ENCODE results near the gene ALDH5A1.
A peak's percentile ranks its signal among the peaks of the same experiment; 100 is the strongest.

Gene ALDH5A1

GRCh38 chr6:24494821-24495795 is at the start of gene ALDH5A1:
Gene ALDH5A1, plus strand, starts transcription at chr6:24494969. Its CDS starts 28 bp downstream, at chr6:24494997.
- TF ChIP-seq ZNF70 (CRISPR knock-in tag; IDR thresholded peaks at IDR 0.05): no peak
- TF ChIP-seq SNAI2 (CRISPR knock-in tag; IDR thresholded peaks at IDR 0.05): no peak
- no peak for TF ChIP-seq ISL1 (CRISPR knock-in tag; IDR thresholded peaks at IDR 0.05)
- TF ChIP-seq, protein P1, sequence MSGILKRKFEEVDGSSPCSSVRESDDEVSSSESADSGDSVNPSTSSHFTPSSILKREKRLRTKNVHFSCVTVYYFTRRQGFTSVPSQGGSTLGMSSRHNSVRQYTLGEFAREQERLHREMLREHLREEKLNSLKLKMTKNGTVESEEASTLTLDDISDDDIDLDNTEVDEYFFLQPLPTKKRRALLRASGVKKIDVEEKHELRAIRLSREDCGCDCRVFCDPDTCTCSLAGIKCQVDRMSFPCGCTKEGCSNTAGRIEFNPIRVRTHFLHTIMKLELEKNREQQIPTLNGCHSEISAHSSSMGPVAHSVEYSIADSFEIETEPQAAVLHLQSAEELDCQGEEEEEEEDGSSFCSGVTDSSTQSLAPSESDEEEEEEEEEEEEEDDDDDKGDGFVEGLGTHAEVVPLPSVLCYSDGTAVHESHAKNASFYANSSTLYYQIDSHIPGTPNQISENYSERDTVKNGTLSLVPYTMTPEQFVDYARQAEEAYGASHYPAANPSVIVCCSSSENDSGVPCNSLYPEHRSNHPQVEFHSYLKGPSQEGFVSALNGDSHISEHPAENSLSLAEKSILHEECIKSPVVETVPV (CRISPR knock-in tag; IDR thresholded peaks at IDR 0.05): no peak
- no peak for TF ChIP-seq ZFP3 (CRISPR knock-in tag; IDR thresholded peaks at IDR 0.05)
- no peak for TF ChIP-seq ZFP30 (CRISPR knock-in tag; IDR thresholded peaks at IDR 0.05)
- no peak for TF ChIP-seq TOX (CRISPR knock-in tag; IDR thresholded peaks at IDR 0.05; ENCODE audit: borderline replicate concordance)
- no peak for TF ChIP-seq TCF4 (CRISPR knock-in tag; IDR thresholded peaks at IDR 0.05; ENCODE audit: borderline replicate concordance)
- TF ChIP-seq ARNTL (CRISPR knock-in tag; IDR thresholded peaks at IDR 0.05; ENCODE audit: borderline replicate concordance, low read depth): no peak
- no peak for TF ChIP-seq RARB (CRISPR knock-in tag; IDR thresholded peaks at IDR 0.05)
- TF ChIP-seq ESRRG (CRISPR knock-in tag; IDR thresholded peaks at IDR 0.05): no peak
- ATAC-seq: peak; percentile 89

GRCh38 chr6:24445704-24446103 is 49.1 kb upstream of the ALDH5A1 start:
- no peak for TF ChIP-seq ZFP30 (CRISPR knock-in tag; IDR thresholded peaks at IDR 0.05)
- TF ChIP-seq, protein P1 (CRISPR knock-in tag; IDR thresholded peaks at IDR 0.05): no peak
- no peak for TF ChIP-seq SNAI2 (CRISPR knock-in tag; IDR thresholded peaks at IDR 0.05)
- TF ChIP-seq, protein P2, sequence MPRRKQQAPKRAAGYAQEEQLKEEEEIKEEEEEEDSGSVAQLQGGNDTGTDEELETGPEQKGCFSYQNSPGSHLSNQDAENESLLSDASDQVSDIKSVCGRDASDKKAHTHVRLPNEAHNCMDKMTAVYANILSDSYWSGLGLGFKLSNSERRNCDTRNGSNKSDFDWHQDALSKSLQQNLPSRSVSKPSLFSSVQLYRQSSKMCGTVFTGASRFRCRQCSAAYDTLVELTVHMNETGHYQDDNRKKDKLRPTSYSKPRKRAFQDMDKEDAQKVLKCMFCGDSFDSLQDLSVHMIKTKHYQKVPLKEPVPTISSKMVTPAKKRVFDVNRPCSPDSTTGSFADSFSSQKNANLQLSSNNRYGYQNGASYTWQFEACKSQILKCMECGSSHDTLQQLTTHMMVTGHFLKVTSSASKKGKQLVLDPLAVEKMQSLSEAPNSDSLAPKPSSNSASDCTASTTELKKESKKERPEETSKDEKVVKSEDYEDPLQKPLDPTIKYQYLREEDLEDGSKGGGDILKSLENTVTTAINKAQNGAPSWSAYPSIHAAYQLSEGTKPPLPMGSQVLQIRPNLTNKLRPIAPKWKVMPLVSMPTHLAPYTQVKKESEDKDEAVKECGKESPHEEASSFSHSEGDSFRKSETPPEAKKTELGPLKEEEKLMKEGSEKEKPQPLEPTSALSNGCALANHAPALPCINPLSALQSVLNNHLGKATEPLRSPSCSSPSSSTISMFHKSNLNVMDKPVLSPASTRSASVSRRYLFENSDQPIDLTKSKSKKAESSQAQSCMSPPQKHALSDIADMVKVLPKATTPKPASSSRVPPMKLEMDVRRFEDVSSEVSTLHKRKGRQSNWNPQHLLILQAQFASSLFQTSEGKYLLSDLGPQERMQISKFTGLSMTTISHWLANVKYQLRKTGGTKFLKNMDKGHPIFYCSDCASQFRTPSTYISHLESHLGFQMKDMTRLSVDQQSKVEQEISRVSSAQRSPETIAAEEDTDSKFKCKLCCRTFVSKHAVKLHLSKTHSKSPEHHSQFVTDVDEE (CRISPR knock-in tag; IDR thresholded peaks at IDR 0.05): no peak
- no peak for TF ChIP-seq BACH2 (CRISPR knock-in tag; IDR thresholded peaks at IDR 0.05; ENCODE audit: borderline replicate concordance)
- no peak for TF ChIP-seq TOX (CRISPR knock-in tag; IDR thresholded peaks at IDR 0.05; ENCODE audit: borderline replicate concordance)
- no peak for TF ChIP-seq ZNF8 (CRISPR knock-in tag; IDR thresholded peaks at IDR 0.05)
- no peak for TF ChIP-seq OSR1 (CRISPR knock-in tag; IDR thresholded peaks at IDR 0.05)
- no peak for TF ChIP-seq TCF4 (CRISPR knock-in tag; IDR thresholded peaks at IDR 0.05; ENCODE audit: borderline replicate concordance)
- ATAC-seq: no peak

- ATAC-seq: no peak
- no peak for TF ChIP-seq ZFP30 (CRISPR knock-in tag; IDR thresholded peaks at IDR 0.05)
- no peak for TF ChIP-seq SNAI2 (CRISPR knock-in tag; IDR thresholded peaks at IDR 0.05)
- TF ChIP-seq ZNF70 (CRISPR knock-in tag; IDR thresholded peaks at IDR 0.05): no peak
- no peak for TF ChIP-seq BACH2 (CRISPR knock-in tag; IDR thresholded peaks at IDR 0.05; ENCODE audit: borderline replicate concordance)
- TF ChIP-seq OSR1 (CRISPR knock-in tag; IDR thresholded peaks at IDR 0.05): no peak
- no peak for TF ChIP-seq RARB (CRISPR knock-in tag; IDR thresholded peaks at IDR 0.05)
- TF ChIP-seq GLIS3 (CRISPR knock-in tag; IDR thresholded peaks at IDR 0.05): no peak
- no peak for TF ChIP-seq TCF4 (CRISPR knock-in tag; IDR thresholded peaks at IDR 0.05; ENCODE audit: borderline replicate concordance)
- TF ChIP-seq, protein P2 (CRISPR knock-in tag; IDR thresholded peaks at IDR 0.05): no peak
Observed at GRCh38 chr6:24446670-24447069, 48.1 kb upstream of the ALDH5A1 start.

- no peak for ATAC-seq
- TF ChIP-seq, protein P3, sequence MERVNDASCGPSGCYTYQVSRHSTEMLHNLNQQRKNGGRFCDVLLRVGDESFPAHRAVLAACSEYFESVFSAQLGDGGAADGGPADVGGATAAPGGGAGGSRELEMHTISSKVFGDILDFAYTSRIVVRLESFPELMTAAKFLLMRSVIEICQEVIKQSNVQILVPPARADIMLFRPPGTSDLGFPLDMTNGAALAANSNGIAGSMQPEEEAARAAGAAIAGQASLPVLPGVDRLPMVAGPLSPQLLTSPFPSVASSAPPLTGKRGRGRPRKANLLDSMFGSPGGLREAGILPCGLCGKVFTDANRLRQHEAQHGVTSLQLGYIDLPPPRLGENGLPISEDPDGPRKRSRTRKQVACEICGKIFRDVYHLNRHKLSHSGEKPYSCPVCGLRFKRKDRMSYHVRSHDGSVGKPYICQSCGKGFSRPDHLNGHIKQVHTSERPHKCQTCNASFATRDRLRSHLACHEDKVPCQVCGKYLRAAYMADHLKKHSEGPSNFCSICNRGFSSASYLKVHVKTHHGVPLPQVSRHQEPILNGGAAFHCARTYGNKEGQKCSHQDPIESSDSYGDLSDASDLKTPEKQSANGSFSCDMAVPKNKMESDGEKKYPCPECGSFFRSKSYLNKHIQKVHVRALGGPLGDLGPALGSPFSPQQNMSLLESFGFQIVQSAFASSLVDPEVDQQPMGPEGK (CRISPR knock-in tag; IDR thresholded peaks at IDR 0.05; ENCODE audit: borderline replicate concordance): no peak
- TF ChIP-seq BACH2 (CRISPR knock-in tag; IDR thresholded peaks at IDR 0.05; ENCODE audit: borderline replicate concordance) (no peak), RARB (CRISPR knock-in tag; IDR thresholded peaks at IDR 0.05) (no peak), SNAI2 (CRISPR knock-in tag; IDR thresholded peaks at IDR 0.05) (no peak), ZNF70 (CRISPR knock-in tag; IDR thresholded peaks at IDR 0.05) (no peak), PPARA (CRISPR knock-in tag; IDR thresholded peaks at IDR 0.05; ENCODE audit: borderline replicate concordance) (no peak), ZFP30 (CRISPR knock-in tag; IDR thresholded peaks at IDR 0.05) (no peak), OSR1 (CRISPR knock-in tag; IDR thresholded peaks at IDR 0.05) (no peak), ZFP3 (CRISPR knock-in tag; IDR thresholded peaks at IDR 0.05) (no peak), POU6F1 (CRISPR knock-in tag; IDR thresholded peaks at IDR 0.05; ENCODE audit: borderline replicate concordance, low read depth) (no peak), ESRRG (CRISPR knock-in tag; IDR thresholded peaks at IDR 0.05) (no peak), CSDC2 (CRISPR knock-in tag; IDR thresholded peaks at IDR 0.05) (no peak)
Observed at GRCh38 chr6:24448396-24448795, 46.4 kb upstream of the ALDH5A1 start.

All from SK-N-SH treated with all-trans-retinoic acid at 6 μM for 48 hours (cell line).